Skin epidermis (tissue), 12 donors: Measurements from ENCODE around the gene IGSF11.
"Not testable (repeated sequence)": the region's sequence is repeated elsewhere in the genome, so short reads cannot be mapped to it uniquely, and the experiment has no call there.

Experiments
- H3K27ac ChIP-seq, 21 experiments: fragments of 200-600 bp; sonication (generic) in 11 of 21; one replicate each; pipeline ENCODE4 v1.5.0; 2020; ENCODE audit warnings: mild to moderate bottlenecking in 3 of 21, inconsistent platforms in 2 of 21, moderate library complexity in 2 of 21
- H3K4me3 ChIP-seq, 7 experiments: fragments of 200-600 bp; sonication (generic) in 2 of 7; one replicate each; pipeline ENCODE4 v1.5.0; 2020; ENCODE audit warnings: inconsistent platforms in 2 of 7, mild to moderate bottlenecking in 2 of 7, moderate library complexity in 1 of 7

Gene IGSF11

GRCh38 chr3:118900737-118901525 is 133.7 kb downstream of the IGSF11 start:
- H3K27ac ChIP-seq = no peak overlapping the region

GRCh38 chr3:118890206-118890605 is 144.4 kb downstream of the IGSF11 start:
- Histone ChIP-seq H3K4me3 (no peak overlapping the region), H3K27ac (no peak overlapping the region)

More at GRCh38 chr3:118900737-118901525, 133.7 kb downstream of the IGSF11 start:
- H3K4me3 ChIP-seq = no peak overlapping the region

GRCh38 chr3:118889691-118890090 is 145.0 kb downstream of the IGSF11 start:
- H3K4me3 ChIP-seq = no peak overlapping the region

GRCh38 chr3:118886708-118887107 is 147.9 kb downstream of the IGSF11 start:
- no peak overlapping the region for H3K27ac ChIP-seq
- H3K4me3 ChIP-seq = no peak overlapping the region

More at GRCh38 chr3:118889691-118890090, 145.0 kb downstream of the IGSF11 start:
- no peak overlapping the region for H3K27ac ChIP-seq

- no peak overlapping the region for H3K4me3 ChIP-seq
- no peak overlapping the region for H3K27ac ChIP-seq
These were observed 149.9 kb downstream of the IGSF11 start for GRCh38 chr3:118884748-118885206.

- Histone ChIP-seq H3K27ac (no peak overlapping the region), H3K4me3 (no peak overlapping the region)
These were observed 152.2 kb downstream of the IGSF11 start for GRCh38 chr3:118882353-118882947.

GRCh38 chr3:118868051-118868450 is 166.6 kb downstream of the IGSF11 start:
- no peak overlapping the region for H3K4me3 ChIP-seq
- H3K27ac ChIP-seq = no peak overlapping the region

- Histone ChIP-seq H3K27ac (no peak overlapping the region), H3K4me3 (no peak overlapping the region)
These were observed 170.8 kb downstream of the IGSF11 start for GRCh38 chr3:118863731-118864322.

DNA sequence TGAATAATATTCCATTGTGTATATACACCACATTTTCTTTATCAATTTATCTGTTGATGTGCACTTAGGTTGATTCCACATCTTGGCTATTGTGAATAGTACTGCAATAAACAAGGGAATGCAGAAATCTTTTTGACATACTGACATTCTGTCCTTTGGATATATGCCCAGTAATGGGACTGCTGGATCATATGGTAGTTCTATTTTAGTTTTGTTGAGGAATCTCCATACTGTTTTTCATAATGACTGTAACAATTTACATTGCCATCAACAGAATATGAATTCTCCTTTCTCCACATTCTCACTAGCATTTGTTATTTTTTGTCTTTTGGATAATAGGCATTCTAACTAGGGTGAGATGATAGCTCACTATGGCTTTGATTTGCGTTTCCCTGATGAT is 174.7 kb downstream of the IGSF11 start:
- Histone ChIP-seq H3K4me3 (no peak overlapping the region), H3K27ac (no peak overlapping the region)

DNA sequence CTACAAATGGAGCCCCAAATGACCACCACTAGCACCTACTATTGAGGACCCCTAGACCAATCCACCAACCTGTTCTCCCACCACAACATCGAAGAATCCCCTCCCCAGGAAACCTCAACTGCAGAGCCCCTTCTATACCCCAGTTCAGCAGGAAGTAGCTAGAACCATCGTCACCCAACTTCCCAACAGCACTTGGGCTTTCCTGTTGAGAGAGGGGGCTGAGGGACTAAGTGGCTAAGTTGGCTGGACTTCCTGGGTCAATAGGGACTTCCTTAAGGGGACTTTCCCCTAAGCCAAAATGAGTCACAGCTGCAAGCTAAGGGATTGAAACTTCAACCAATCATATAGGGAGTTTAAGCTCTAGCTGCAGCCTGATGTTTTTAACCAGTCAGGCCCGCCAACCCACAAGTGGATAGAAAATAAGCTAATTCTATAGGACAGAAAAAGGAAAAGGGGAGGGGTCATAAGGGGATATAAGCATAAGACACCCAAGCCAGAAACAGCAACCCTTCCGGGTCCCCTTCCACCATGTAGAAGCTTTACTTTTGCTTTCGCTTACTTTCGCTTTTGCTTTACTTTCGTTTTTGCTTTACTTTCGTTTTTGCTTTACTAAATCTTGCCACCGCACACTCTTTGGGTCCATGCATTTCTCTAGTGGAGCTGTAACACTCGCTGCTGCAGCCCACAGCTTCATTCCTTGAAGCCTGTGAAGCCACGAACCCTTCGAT is 183.0 kb downstream of the IGSF11 start:
- not testable (repeated sequence) for H3K4me3 ChIP-seq, H3K27ac ChIP-seq

- no peak overlapping the region for H3K4me3 ChIP-seq
- no peak overlapping the region for H3K27ac ChIP-seq
These were observed 184.0 kb downstream of the IGSF11 start for GRCh38 chr3:118850687-118851086.
